Astrocyte (in vitro differentiated cells and primary cell): Measurements from ENCODE around the gene REPIN1. TPM values are rescaled to one million over a fixed set of nuclear protein-coding genes. Genes with fewer than 3 reads are reported as not detected.
A peak's percentile ranks its signal among the peaks of the same experiment; 100 is the strongest.

Experiments
- DNase-seq: peaks from one replicate; pipeline ENCODE4 v3.0.0-alpha.2; 2010; ENCODE audit warnings: low read depth
- FAIRE-seq: peaks from 2 replicates; lab custom pipeline; 2011; peaks lifted over from hg19 to GRCh38; lab: Jason Lieb, UNC
- H2AFZ ChIP-seq: 2 replicates; pipeline ENCODE4 v1.6.0; 2012; ENCODE audit warnings: low read depth, low read length, inconsistent platforms
- H3K27ac ChIP-seq: 2 replicates; pipeline ENCODE4 v1.5.1; 2011; ENCODE audit warnings: low read depth, low read length, inconsistent platforms
- H3K27me3 ChIP-seq: 2 replicates; pipeline ENCODE4 v1.6.0; 2011; ENCODE audit warnings: low read length, inconsistent platforms; ENCODE audit not compliant: insufficient read depth
- H3K36me3 ChIP-seq: 2 replicates; pipeline ENCODE4 v1.5.1; 2011; ENCODE audit warnings: low read length, inconsistent platforms; ENCODE audit not compliant: insufficient read depth
- H3K4me1 ChIP-seq: 2 replicates; pipeline ENCODE4 v1.5.1; 2011; ENCODE audit warnings: low read length, inconsistent platforms; ENCODE audit not compliant: insufficient read depth
- H3K4me2 ChIP-seq: 2 replicates; pipeline ENCODE4 v1.6.0; 2012; ENCODE audit warnings: low read length, inconsistent platforms
- H3K4me3 ChIP-seq: 2 replicates; pipeline ENCODE4 v1.5.1; 2011; ENCODE audit warnings: low read depth, mild to moderate bottlenecking, low read length, inconsistent platforms; ENCODE audit not compliant: insufficient read depth
- H3K79me2 ChIP-seq: 2 replicates; pipeline ENCODE4 v1.6.0; 2012; ENCODE audit warnings: mild to moderate bottlenecking, low read length, inconsistent platforms; ENCODE audit not compliant: insufficient read depth
- H3K9ac ChIP-seq: 2 replicates; pipeline ENCODE4 v1.6.0; 2012; ENCODE audit warnings: mild to moderate bottlenecking, low read length, inconsistent platforms
- H3K9me3 ChIP-seq: 2 replicates; pipeline ENCODE4 v1.5.1; 2012; ENCODE audit warnings: low read depth, mild to moderate bottlenecking, low read length, inconsistent platforms; ENCODE audit not compliant: insufficient read depth
- H4K20me1 ChIP-seq: 2 replicates; pipeline ENCODE4 v1.6.0; 2012; ENCODE audit warnings: low read length, inconsistent platforms; ENCODE audit not compliant: insufficient read depth
- H3K27ac Mint-ChIP-seq: one replicate; pipeline ENCODE4 v1.8.0; 2021; ENCODE audit warnings: mild to moderate bottlenecking, mixed read lengths; ENCODE audit not compliant: unreplicated experiment
- H3K27me3 Mint-ChIP-seq: one replicate; pipeline ENCODE4 v1.8.0; 2021; ENCODE audit warnings: low read depth, mixed read lengths; ENCODE audit not compliant: unreplicated experiment
- H3K36me3 Mint-ChIP-seq: one replicate; pipeline ENCODE4 v1.8.0; 2021; ENCODE audit warnings: low read depth, mixed read lengths; ENCODE audit not compliant: unreplicated experiment
- H3K4me1 Mint-ChIP-seq: one replicate; pipeline ENCODE4 v1.8.0; 2021; ENCODE audit warnings: low read depth, mixed read lengths; ENCODE audit not compliant: unreplicated experiment
- H3K4me3 Mint-ChIP-seq: one replicate; pipeline ENCODE4 v1.8.0; 2021; ENCODE audit warnings: mild to moderate bottlenecking, moderate library complexity, mixed read lengths; ENCODE audit not compliant: unreplicated experiment
- H3K9me3 Mint-ChIP-seq: one replicate; pipeline ENCODE4 v1.8.0; 2021; ENCODE audit warnings: mild to moderate bottlenecking, mixed read lengths; ENCODE audit not compliant: unreplicated experiment
- CTCF ChIP-seq: IDR thresholded peaks from 2 replicates; pipeline ENCODE4 v1.5.1; 2011; ENCODE audit warnings: low read depth, mild to moderate bottlenecking, inconsistent platforms, low read length, moderate library complexity; ENCODE audit not compliant: insufficient read depth
- EZH2 ChIP-seq: IDR thresholded peaks from 2 replicates; pipeline ENCODE4 v1.6.1; 2012; ENCODE audit warnings: mild to moderate bottlenecking, low read length, inconsistent platforms; ENCODE audit not compliant: insufficient read depth
- total RNA-seq: library from RNA; stranded (reverse); gene quantifications from 2 replicates; pipeline ENCODE4 v1.2.1, GENCODE V29; 2021

REPIN1 gene
- total RNA-seq, 1 donor from 2014 or later = 95.3 TPM

DNA sequence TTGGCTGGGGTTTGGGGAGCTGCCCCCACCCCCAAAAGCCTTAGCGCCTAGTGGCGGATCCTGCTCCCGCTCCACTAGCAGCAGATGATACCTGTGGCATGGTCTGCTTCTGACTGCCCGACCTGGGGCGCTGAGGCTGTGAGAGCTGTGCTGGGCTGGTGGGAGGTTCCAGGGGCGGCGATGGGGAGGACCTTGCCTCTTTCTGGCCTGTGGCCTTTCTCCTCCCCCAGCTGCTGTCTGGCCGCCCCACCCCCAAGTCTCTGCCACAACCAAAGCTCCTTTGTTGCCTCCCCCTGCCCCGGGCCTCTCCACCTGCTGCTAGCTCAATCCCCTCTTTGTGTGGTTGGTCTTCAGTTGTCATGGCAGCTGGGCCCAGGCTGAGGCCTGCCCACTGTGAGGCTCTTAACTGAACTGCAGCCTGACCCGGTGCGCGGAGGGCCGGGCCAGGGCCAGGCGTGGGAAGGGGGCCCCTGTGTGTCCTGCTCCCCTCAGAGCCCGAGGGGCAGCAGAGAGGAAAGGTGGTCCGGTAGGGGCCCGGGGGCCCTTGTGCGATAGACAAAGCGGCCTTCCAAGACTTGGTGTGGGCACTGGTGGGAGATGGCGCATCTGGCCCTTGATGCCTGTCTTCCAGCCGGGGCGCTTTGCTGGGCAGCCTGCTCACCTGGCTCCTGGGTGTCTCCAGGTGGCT lies 15.2 kb downstream of the REPIN1 start:
- H3K9me3 Mint-ChIP-seq = no peaks in the 10 kb centered on the region
- Histone ChIP-seq H3K36me3 (no peaks in the 10 kb centered on the region), H2AFZ (no peak overlapping the region), H3K79me2 (peaks cover 46% of the 10 kb centered on the region), H4K20me1 (peaks cover 56% of the 10 kb centered on the region), H3K4me3 (no peak overlapping the region), H3K9ac (no peak overlapping the region), H3K4me2 (no peak overlapping the region), H3K4me1 (peaks cover 4% of the 10 kb centered on the region), H3K27ac (no peak overlapping the region), H3K27me3 (no peaks in the 10 kb centered on the region), H3K9me3 (no peaks in the 10 kb centered on the region)
- no peak overlapping the region for H3K27ac Mint-ChIP-seq
- H3K27me3 Mint-ChIP-seq = no peaks in the 10 kb centered on the region
- DNase-seq = no peak
- no peak for FAIRE-seq
- H3K4me3 Mint-ChIP-seq = no peak overlapping the region
- H3K4me1 Mint-ChIP-seq = peaks cover 26% of the 10 kb centered on the region
- H3K36me3 Mint-ChIP-seq = no peaks in the 10 kb centered on the region
- no peak for TF ChIP-seq CTCF
- TF ChIP-seq EZH2 = no peak

DNA sequence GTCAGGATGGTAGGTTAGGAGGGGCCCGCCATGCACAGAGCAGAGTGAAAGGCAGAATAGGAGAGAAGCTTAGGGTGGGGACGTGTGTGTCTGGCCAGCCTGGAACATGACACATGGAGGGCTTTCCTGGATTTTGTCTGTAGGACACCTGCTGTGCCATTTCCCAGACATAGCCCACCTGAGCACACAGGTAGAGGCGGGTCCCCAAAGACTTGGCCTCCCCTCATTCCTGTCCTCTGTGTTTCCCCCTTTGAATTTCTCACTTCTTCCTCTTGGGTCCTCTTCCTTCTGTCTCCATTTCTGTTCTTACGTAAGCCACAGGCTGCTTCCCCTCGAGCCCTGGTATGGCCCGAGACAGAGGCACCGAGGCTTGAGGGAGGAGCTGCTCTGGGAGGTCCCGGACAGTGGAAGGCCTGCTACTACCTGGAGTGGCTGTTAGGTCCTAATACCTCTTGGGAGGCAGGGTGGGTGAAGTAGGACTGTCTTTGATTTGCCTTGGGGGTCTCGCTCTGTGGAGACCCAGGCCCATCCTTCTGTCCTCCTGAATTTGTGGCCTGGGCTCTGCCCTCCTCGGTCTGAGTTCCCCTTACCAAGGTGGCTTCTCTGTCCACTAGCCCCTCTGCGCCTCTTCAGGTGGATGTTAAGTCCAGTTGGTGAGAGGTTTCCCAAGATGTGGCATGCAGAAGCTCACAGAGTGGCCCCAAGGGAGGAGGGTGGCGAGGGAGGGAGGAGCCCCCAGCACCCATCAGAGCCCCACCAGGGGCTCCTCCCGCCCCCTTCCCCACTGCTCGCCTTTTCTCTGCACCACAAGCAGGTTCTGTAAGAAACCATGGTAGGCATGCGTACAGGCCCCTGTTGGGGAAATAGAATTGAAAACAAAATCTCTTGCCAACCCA lies 16.0 kb downstream of the REPIN1 start:
- no peak overlapping the region for H3K4me3 ChIP-seq
- no peak overlapping the region for H2AFZ ChIP-seq
- Mint-ChIP-seq H3K9me3 (no peaks in the 10 kb centered on the region), H3K4me3 (no peak overlapping the region), H3K27ac (peak overlapping the region; percentile 34), H3K36me3 (no peaks in the 10 kb centered on the region), H3K4me1 (peaks cover 26% of the 10 kb centered on the region), H3K27me3 (no peaks in the 10 kb centered on the region)
- H3K4me2 ChIP-seq = no peak overlapping the region
- H3K9ac ChIP-seq = no peak overlapping the region
- H4K20me1 ChIP-seq = peaks cover 56% of the 10 kb centered on the region
- no peaks in the 10 kb centered on the region for H3K9me3 ChIP-seq
- FAIRE-seq (no peak), DNase-seq (no peak)
- no peaks in the 10 kb centered on the region for H3K27me3 ChIP-seq
- no peak overlapping the region for H3K27ac ChIP-seq
- TF ChIP-seq EZH2 (no peak), CTCF (no peak)
- H3K36me3 ChIP-seq = no peaks in the 10 kb centered on the region
- H3K4me1 ChIP-seq = peaks cover 11% of the 10 kb centered on the region
- peaks cover 45% of the 10 kb centered on the region for H3K79me2 ChIP-seq
